HG03571 (cell line): Measurements from ENCODE around the gene PRKD1.

Source experiments
- ATAC-seq: cut with Tn5 transposase; IDR thresholded peaks from one replicate; pipeline ENCODE4 v1.9.1; 2021; ENCODE audit not compliant: unreplicated experiment

PRKD1 gene

GRCh38 chr14:29627137-29627536 is 300.5 kb downstream of the PRKD1 start:
- no peak for ATAC-seq

GRCh38 chr14:29618323-29619067 is 309.2 kb downstream of the PRKD1 start:
- no peak for ATAC-seq

GRCh38 chr14:29616922-29617321 is 310.7 kb downstream of the PRKD1 start:
- ATAC-seq, result no peak

GRCh38 chr14:29608861-29609260 is 318.8 kb downstream of the PRKD1 start:
- no peak for ATAC-seq

GRCh38 chr14:29607169-29607568 is 320.5 kb downstream of the PRKD1 start:
- ATAC-seq, result no peak

GRCh38 chr14:29603696-29604095 is 324.0 kb downstream of the PRKD1 start:
- no peak for ATAC-seq

GRCh38 chr14:29601616-29602015 is 326.0 kb downstream of the PRKD1 start:
- ATAC-seq, result no peak

GRCh38 chr14:29587761-29588470 is 339.7 kb downstream of the PRKD1 start:
- ATAC-seq, result no peak

GRCh38 chr14:29587046-29587445 is 340.6 kb downstream of the PRKD1 start:
- ATAC-seq, result no peak

GRCh38 chr14:29584992-29585391 is 342.7 kb downstream of the PRKD1 start:
- no peak for ATAC-seq

- ATAC-seq, result no peak
These were observed 346.9 kb downstream of the PRKD1 start for GRCh38 chr14:29580763-29581162.

GRCh38 chr14:29579838-29580237 is 347.8 kb downstream of the PRKD1 start:
- no peak for ATAC-seq

GRCh38 chr14:29576927-29577326 is 350.7 kb downstream of the PRKD1 start:
- ATAC-seq, result no peak

- ATAC-seq, result no peak
These were observed 358.5 kb downstream of the PRKD1 start for GRCh38 chr14:29569194-29569593.

- no peak for ATAC-seq
These were observed 361.5 kb downstream of the PRKD1 start for GRCh38 chr14:29566194-29566593.

GRCh38 chr14:29558516-29558915 is 369.1 kb downstream of the PRKD1 start:
- ATAC-seq, result no peak

- ATAC-seq, result no peak
These were observed 373.3 kb downstream of the PRKD1 start for GRCh38 chr14:29554335-29554734.

GRCh38 chr14:29553427-29553826 is 374.2 kb downstream of the PRKD1 start:
- no peak for ATAC-seq

- ATAC-seq, result peak; percentile 84
These were observed 378.7 kb downstream of the PRKD1 start for GRCh38 chr14:29548948-29549370.

- no peak for ATAC-seq
These were observed 381.9 kb downstream of the PRKD1 start for GRCh38 chr14:29545714-29546113.

- ATAC-seq, result no peak
These were observed 390.6 kb downstream of the PRKD1 start for GRCh38 chr14:29536886-29537511.

- ATAC-seq, result no peak
These were observed 398.2 kb downstream of the PRKD1 start for GRCh38 chr14:29529418-29529817.
